SK-N-SH treated with all-trans-retinoic acid at 6 μM for 48 hours (cell line): Measurements from ENCODE around the gene CD47.

Experiments used
- OSR1 ChIP-seq: fragments of 250-450 bp; sonication (Bioruptor Pico); IDR thresholded peaks from 2 replicates; pipeline ENCODE4 v1.8.0; 2022; ENCODE audit warnings: moderate library complexity, mild to moderate bottlenecking, inconsistent platforms
- PPARA ChIP-seq: fragments of 250-450 bp; sonication (Bioruptor Pico); IDR thresholded peaks from 2 replicates; pipeline ENCODE4 v1.5.0; 2020; ENCODE audit warnings: mild to moderate bottlenecking, borderline replicate concordance
- RARB ChIP-seq: fragments of 250-450 bp; sonication (Bioruptor Pico); IDR thresholded peaks from 2 replicates; pipeline ENCODE4 v1.8.0; 2021; ENCODE audit warnings: mild to moderate bottlenecking, moderate library complexity
- SNAI2 ChIP-seq: fragments of 250-450 bp; sonication (Bioruptor Pico); IDR thresholded peaks from 2 replicates; pipeline ENCODE4 v1.5.0; 2020; ENCODE audit warnings: mild to moderate bottlenecking, moderate library complexity
- ZFP3 ChIP-seq: fragments of 250-450 bp; sonication (Bioruptor Pico); IDR thresholded peaks from 2 replicates; pipeline ENCODE4 v1.5.0; 2020; ENCODE audit warnings: mild to moderate bottlenecking, moderate library complexity
- ZFP30 ChIP-seq: fragments of 450-650 bp; formaldehyde crosslinking; IDR thresholded peaks from 2 replicates; pipeline ENCODE4 v1.5.0; 2022; ENCODE audit warnings: mild to moderate bottlenecking, moderate library complexity
- TF ChIP-seq, protein P1 (sequence below): fragments of 250-450 bp; sonication (Bioruptor Pico); IDR thresholded peaks from 2 replicates; pipeline ENCODE4 v1.5.1; 2020; ENCODE audit warnings: low read depth, mild to moderate bottlenecking, moderate library complexity

DNA sequence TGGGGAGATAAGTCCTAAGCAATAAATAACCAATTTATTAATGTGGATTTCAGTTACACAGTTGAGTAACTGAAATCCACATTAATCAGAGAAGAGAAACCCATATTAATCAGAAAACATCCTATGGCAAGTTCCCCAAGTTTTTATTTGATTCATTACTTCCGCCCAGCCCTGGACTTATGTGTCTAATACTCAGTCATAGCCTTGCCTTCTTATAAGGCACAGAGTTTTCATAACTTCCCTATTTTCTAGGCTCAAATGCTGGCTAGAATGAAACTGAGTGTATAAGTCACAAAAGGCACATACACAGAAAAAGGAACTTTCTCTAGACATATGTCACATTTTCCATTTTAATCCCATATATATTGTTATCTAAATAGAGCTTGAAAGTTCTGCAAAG, 28.8 kb downstream of the CD47 start:
- no peak for TF ChIP-seq SNAI2 (CRISPR knock-in tag)
- TF ChIP-seq, protein P1, sequence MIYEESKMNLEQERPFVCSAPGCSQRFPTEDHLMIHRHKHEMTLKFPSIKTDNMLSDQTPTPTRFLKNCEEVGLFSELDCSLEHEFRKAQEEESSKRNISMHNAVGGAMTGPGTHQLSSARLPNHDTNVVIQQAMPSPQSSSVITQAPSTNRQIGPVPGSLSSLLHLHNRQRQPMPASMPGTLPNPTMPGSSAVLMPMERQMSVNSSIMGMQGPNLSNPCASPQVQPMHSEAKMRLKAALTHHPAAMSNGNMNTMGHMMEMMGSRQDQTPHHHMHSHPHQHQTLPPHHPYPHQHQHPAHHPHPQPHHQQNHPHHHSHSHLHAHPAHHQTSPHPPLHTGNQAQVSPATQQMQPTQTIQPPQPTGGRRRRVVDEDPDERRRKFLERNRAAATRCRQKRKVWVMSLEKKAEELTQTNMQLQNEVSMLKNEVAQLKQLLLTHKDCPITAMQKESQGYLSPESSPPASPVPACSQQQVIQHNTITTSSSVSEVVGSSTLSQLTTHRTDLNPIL (CRISPR knock-in tag), result no peak
- TF ChIP-seq ZFP3 (CRISPR knock-in tag), result no peak
- TF ChIP-seq ZFP30 (CRISPR knock-in tag), result no peak
- TF ChIP-seq RARB (CRISPR knock-in tag), result no peak
- TF ChIP-seq OSR1, result no peak
- TF ChIP-seq PPARA (CRISPR knock-in tag), result no peak
